ENCODE results near the gene CYTL1. TPM values are rescaled to one million over a fixed set of nuclear protein-coding genes. Genes with fewer than 3 reads are reported as not detected.

CYTL1 gene
- total and polyA plus RNA-seq, 2 of the 4 experiments (the other 2 are of a cell fraction) = 1.3 to 7.4 TPM

DNA sequence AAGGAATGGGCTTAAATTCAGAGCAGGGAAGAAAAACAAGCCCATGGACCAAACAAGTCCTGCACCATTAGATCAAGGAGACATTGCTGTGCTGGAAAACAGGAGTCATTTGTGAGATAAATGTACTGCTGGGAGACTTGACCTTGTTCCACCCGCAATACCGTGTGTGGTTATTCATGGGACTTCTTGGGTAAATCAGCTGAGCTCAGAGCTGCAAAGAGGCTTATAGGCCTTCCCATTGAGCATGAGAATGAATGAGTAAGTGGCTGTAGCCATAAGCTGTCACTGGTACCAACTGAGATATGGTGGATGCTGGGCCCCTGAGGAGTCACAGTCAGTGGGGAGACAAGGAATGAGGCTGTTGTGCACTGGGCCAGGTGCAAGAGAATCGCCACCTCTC, 2.3 kb upstream of the CYTL1 start:
- no peak overlapping the region for H4K5ac ChIP-seq (ENCODE audit: low read depth, low read length)
- H3K4ac ChIP-seq (ENCODE audit: low read depth, low read length) = no peak overlapping the region
- H3K9me3 ChIP-seq (ENCODE audit: control insufficient read depth, insufficient read depth, low read length) = peaks cover 13% of the 10 kb centered on the region
- H3K56ac ChIP-seq (ENCODE audit: extremely low read depth, insufficient read depth, low read length) = no peak overlapping the region
- no peak overlapping the region for H2AK5ac ChIP-seq (ENCODE audit: low read depth, low read length)
- no peak overlapping the region for H3K4me2 ChIP-seq (ENCODE audit: low read depth, low read length)
- H3K27me3 ChIP-seq (ENCODE audit: control insufficient read depth, insufficient read depth, low read length) = peaks cover 24% of the 10 kb centered on the region
- H4K8ac ChIP-seq (ENCODE audit: low read depth in 2 of 2, low read length in 2 of 2) = no peak overlapping the region
- H3K4me1 ChIP-seq (ENCODE audit: control insufficient read depth, insufficient read depth, low read length) = peaks cover 2% of the 10 kb centered on the region; the same call in 1 of the 2 replicates
- no peaks in the 10 kb centered on the region for H3K9me1 ChIP-seq (ENCODE audit: insufficient read depth, low read length)
- H3K18ac ChIP-seq (ENCODE audit: low read depth, low read length) = no peak overlapping the region
- no peak overlapping the region for H3K9ac ChIP-seq (ENCODE audit: low read depth, low read length)
- H3K36me3 ChIP-seq (ENCODE audit: control insufficient read depth, insufficient read depth, low read length) = no peaks in the 10 kb centered on the region
- TF ChIP-seq MAZ (IDR thresholded peaks at IDR 0.05; ENCODE audit: borderline replicate concordance, low read depth, low read length) (no peak), POLR2A (IDR thresholded peaks at IDR 0.05; ENCODE audit: low read depth, low read length) (no peak), SMC3 (IDR thresholded peaks at IDR 0.05; ENCODE audit: low read depth, low read length) (no peak), NFE2L2 (IDR thresholded peaks at IDR 0.05; ENCODE audit: low read depth, low read length) (no peak), FOS (IDR thresholded peaks at IDR 0.05; ENCODE audit: low read depth, low read length) (no peak), RAD21 (IDR thresholded peaks at IDR 0.05; ENCODE audit: low read length) (no peak), BHLHE40 (IDR thresholded peaks at IDR 0.05; ENCODE audit: low read depth, low read length) (no peak), MXI1 (IDR thresholded peaks at IDR 0.05; ENCODE audit: borderline replicate concordance, low read depth, low read length) (no peak)
- TF ChIP-seq, protein P1, sequence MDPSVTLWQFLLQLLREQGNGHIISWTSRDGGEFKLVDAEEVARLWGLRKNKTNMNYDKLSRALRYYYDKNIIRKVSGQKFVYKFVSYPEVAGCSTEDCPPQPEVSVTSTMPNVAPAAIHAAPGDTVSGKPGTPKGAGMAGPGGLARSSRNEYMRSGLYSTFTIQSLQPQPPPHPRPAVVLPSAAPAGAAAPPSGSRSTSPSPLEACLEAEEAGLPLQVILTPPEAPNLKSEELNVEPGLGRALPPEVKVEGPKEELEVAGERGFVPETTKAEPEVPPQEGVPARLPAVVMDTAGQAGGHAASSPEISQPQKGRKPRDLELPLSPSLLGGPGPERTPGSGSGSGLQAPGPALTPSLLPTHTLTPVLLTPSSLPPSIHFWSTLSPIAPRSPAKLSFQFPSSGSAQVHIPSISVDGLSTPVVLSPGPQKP (IDR thresholded peaks at IDR 0.05; ENCODE audit: borderline replicate concordance, low read depth, low read length) = no peak
- TF ChIP-seq, protein P2, sequence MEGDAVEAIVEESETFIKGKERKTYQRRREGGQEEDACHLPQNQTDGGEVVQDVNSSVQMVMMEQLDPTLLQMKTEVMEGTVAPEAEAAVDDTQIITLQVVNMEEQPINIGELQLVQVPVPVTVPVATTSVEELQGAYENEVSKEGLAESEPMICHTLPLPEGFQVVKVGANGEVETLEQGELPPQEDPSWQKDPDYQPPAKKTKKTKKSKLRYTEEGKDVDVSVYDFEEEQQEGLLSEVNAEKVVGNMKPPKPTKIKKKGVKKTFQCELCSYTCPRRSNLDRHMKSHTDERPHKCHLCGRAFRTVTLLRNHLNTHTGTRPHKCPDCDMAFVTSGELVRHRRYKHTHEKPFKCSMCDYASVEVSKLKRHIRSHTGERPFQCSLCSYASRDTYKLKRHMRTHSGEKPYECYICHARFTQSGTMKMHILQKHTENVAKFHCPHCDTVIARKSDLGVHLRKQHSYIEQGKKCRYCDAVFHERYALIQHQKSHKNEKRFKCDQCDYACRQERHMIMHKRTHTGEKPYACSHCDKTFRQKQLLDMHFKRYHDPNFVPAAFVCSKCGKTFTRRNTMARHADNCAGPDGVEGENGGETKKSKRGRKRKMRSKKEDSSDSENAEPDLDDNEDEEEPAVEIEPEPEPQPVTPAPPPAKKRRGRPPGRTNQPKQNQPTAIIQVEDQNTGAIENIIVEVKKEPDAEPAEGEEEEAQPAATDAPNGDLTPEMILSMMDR (conservative IDR thresholded peaks at IDR 0.05; ENCODE audit: low read depth, low read length) = no peak
- TF ChIP-seq, protein P3, sequence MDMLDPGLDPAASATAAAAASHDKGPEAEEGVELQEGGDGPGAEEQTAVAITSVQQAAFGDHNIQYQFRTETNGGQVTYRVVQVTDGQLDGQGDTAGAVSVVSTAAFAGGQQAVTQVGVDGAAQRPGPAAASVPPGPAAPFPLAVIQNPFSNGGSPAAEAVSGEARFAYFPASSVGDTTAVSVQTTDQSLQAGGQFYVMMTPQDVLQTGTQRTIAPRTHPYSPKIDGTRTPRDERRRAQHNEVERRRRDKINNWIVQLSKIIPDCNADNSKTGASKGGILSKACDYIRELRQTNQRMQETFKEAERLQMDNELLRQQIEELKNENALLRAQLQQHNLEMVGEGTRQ (IDR thresholded peaks at IDR 0.05; ENCODE audit: low read depth, low read length) = no peak
- in situ Hi-C loops (cut with MboI; ENCODE audit: low sequenced_read_pairs) = no loop called here
- no peaks in the 10 kb centered on the region for H3K79me1 ChIP-seq (ENCODE audit: low read depth in 1 of 2, low read length in 2 of 2)
- no peak overlapping the region for H2BK15ac ChIP-seq (ENCODE audit: low read depth, low read length)
- intact Hi-C loops (cut with micrococcal nuclease) = no loop called here
- CTCF ChIA-PET = no interaction called here
- no peak overlapping the region for H3K23ac ChIP-seq (ENCODE audit: low read depth, low read length)
- no peak overlapping the region for H2BK5ac ChIP-seq (ENCODE audit: low read depth, low read length, poor library complexity, severe bottlenecking)
- BruUV-seq (replicated peaks) = no TSS peak
- H2AFZ ChIP-seq (replicated peaks; ENCODE audit: low read length, poor library complexity) = no peak overlapping the region
- no peak overlapping the region for H3K14ac ChIP-seq (replicated peaks; ENCODE audit: low read depth, low read length)
- dilution Hi-C loops (cut with HindIII; ENCODE audit: low sequenced_read_pairs, unreplicated experiment) = no loop called here
- H2AK9ac ChIP-seq (replicated peaks; ENCODE audit: low read depth, low read length, poor library complexity) = no peak overlapping the region
- no peak overlapping the region for H3K4me3 ChIP-seq (ENCODE audit: insufficient read depth, low read depth, low read length)
- H3K27ac ChIP-seq (ENCODE audit: insufficient read depth, low read length) = no peak overlapping the region
- DNase-seq (no peak), ATAC-seq (ENCODE audit: low read depth) (no peak)
- H4K20me1 ChIP-seq (ENCODE audit: insufficient read depth, low read length) = no peaks in the 10 kb centered on the region
- H2BK120ac ChIP-seq (ENCODE audit: low read depth, low read length) = no peak overlapping the region
- POLR2A ChIA-PET (ENCODE audit: unreplicated experiment) = no interaction called here
- H2BK20ac ChIP-seq (ENCODE audit: low read depth, low read length) = no peak overlapping the region
- H4K91ac ChIP-seq (ENCODE audit: insufficient read depth, low read depth, low read length) = no peak overlapping the region
- WGBS, 2 experiments (ENCODE audit: extremely low coverage in 2 of 2, insufficient read length in 1 of 2) = 60% methylated on average over 2 of the region's 3 CpGs; no CpG with 5 or more reads in 1 of the 2 experiments
